DND-41 (cell line): ENCODE data around the gene SMARCB1.
"Not testable (repeated sequence)": the region's sequence is repeated elsewhere in the genome, so short reads cannot be mapped to it uniquely, and the experiment has no call there.

Source experiments
- CTCF ChIP-seq: IDR thresholded peaks from 2 replicates; pipeline ENCODE4 v1.5.1; 2012; ENCODE audit warnings: borderline replicate concordance, low read length, moderate library complexity, mild to moderate bottlenecking; ENCODE audit not compliant: poor library complexity, severe bottlenecking; ENCODE audit errors: extremely low read depth
- EZH2 ChIP-seq: IDR thresholded peaks from 3 replicates; pipeline ENCODE4 v1.6.1; 2012; ENCODE audit warnings: borderline replicate concordance, low read depth, mild to moderate bottlenecking, moderate library complexity, low read length, inconsistent platforms; ENCODE audit not compliant: severe bottlenecking

GRCh38 chr22:23864499-23865154 is 77.9 kb downstream of the SMARCB1 start:
- TF ChIP-seq EZH2, CTCF: not testable (repeated sequence)
